ENCODE data around the gene ING5.

DNA sequence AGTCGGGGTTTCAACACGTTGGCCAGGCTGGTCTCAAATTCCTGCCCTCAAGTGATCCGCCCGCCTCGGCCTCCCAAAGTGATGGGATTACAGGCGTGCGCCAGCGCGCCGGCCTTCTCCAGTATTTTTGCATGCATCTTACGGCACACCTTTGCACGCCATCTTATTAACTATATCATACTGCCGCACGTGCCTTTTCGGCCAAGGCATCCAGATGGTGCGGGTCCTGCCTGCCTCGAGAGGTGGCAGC lies 765 bp upstream of the ING5 start:
- TF ChIP-seq POLR2A (IDR thresholded peaks at IDR 0.05; ENCODE audit: low read length), result no peak
- no peak for TF ChIP-seq GATA1 (IDR thresholded peaks at IDR 0.05; ENCODE audit: low read depth, low read length)

Data from erythroblast (primary cell).